Left lobe of liver (tissue), 1 donor: ENCODE data around the gene SLX9. TPM values are rescaled to one million over a fixed set of nuclear protein-coding genes. Genes with fewer than 3 reads are reported as not detected.

Experiments
- total RNA-seq: library from RNA; stranded (reverse); gene quantifications from one replicate; pipeline ENCODE4 v1.2.1, GENCODE V29; 2021
- donor health status: DM: no; HTN: yes; CAD: no.

Gene SLX9
- total RNA-seq, 1 donor from 2014 or later = 19.1 TPM

Other genes starting within 250 kb of the SLX9 start
- not detected for gene KRTAP10-12, start 242.9 kb upstream of the SLX9 start, total RNA-seq
- gene TSPEAR, start 228.5 kb upstream of the SLX9 start, total RNA-seq = not detected
- 43.4 TPM for gene UBE2G2, start 138.2 kb upstream of the SLX9 start, total RNA-seq
- gene SUMO3, start 122.0 kb upstream of the SLX9 start, total RNA-seq = 32.2 TPM
- gene PTTG1IP, start 66.3 kb upstream of the SLX9 start, total RNA-seq = 73.9 TPM
- gene ITGB2, start 19.1 kb upstream of the SLX9 start, total RNA-seq = 13.6 TPM
- 9.8 TPM for gene ADARB1, start 134.6 kb downstream of the SLX9 start, total RNA-seq